ENCODE data around the gene PTPRN2.
"Not testable (repeated sequence)": the region's sequence is repeated elsewhere in the genome, so short reads cannot be mapped to it uniquely, and the experiment has no call there.

Gene PTPRN2

GRCh38 chr7:158278745-158279320 is 308.8 kb downstream of the PTPRN2 start:
- DNase-seq (ENCODE audit: low read depth), result no peak

- no peak for DNase-seq (ENCODE audit: low read depth)
These were observed 310.1 kb downstream of the PTPRN2 start for GRCh38 chr7:158277219-158278141.

- no peak for DNase-seq (ENCODE audit: low read depth)
These were observed 311.0 kb downstream of the PTPRN2 start for GRCh38 chr7:158276414-158277218.

GRCh38 chr7:158275711-158276413 is 311.8 kb downstream of the PTPRN2 start:
- no peak for DNase-seq (ENCODE audit: low read depth)

- no peak for DNase-seq (ENCODE audit: low read depth)
These were observed 312.6 kb downstream of the PTPRN2 start for GRCh38 chr7:158274996-158275395.

GRCh38 chr7:158274404-158274811 is 313.2 kb downstream of the PTPRN2 start:
- DNase-seq (ENCODE audit: low read depth), result no peak

GRCh38 chr7:158273756-158274342 is 313.8 kb downstream of the PTPRN2 start:
- DNase-seq (ENCODE audit: low read depth), result not testable (repeated sequence)

- no peak for DNase-seq (ENCODE audit: low read depth)
These were observed 314.4 kb downstream of the PTPRN2 start for GRCh38 chr7:158273138-158273651.

GRCh38 chr7:158272509-158273137 is 315.0 kb downstream of the PTPRN2 start:
- DNase-seq (ENCODE audit: low read depth), result no peak

GRCh38 chr7:158272091-158272490 is 315.5 kb downstream of the PTPRN2 start:
- no peak for DNase-seq (ENCODE audit: low read depth)

- no peak for DNase-seq (ENCODE audit: low read depth)
These were observed 316.0 kb downstream of the PTPRN2 start for GRCh38 chr7:158271646-158272045.

GRCh38 chr7:158270856-158271413 is 316.7 kb downstream of the PTPRN2 start:
- no peak for DNase-seq (ENCODE audit: low read depth)

- no peak for DNase-seq (ENCODE audit: low read depth)
These were observed 317.4 kb downstream of the PTPRN2 start for GRCh38 chr7:158270106-158270775.

GRCh38 chr7:158268816-158269535 is 318.6 kb downstream of the PTPRN2 start:
- DNase-seq (ENCODE audit: low read depth), result no peak

- no peak for DNase-seq (ENCODE audit: low read depth)
These were observed 319.7 kb downstream of the PTPRN2 start for GRCh38 chr7:158267742-158268435.

GRCh38 chr7:158266817-158267741 is 320.5 kb downstream of the PTPRN2 start:
- no peak for DNase-seq (ENCODE audit: low read depth)

GRCh38 chr7:158266426-158266816 is 321.2 kb downstream of the PTPRN2 start:
- DNase-seq (ENCODE audit: low read depth), result no peak

GRCh38 chr7:158265743-158266080 is 321.9 kb downstream of the PTPRN2 start:
- DNase-seq (ENCODE audit: low read depth), result no peak

All from HS-5 (cell line).